HG02870 (cell line): ENCODE data around the gene RNF31.

ENCODE experiments used
- ATAC-seq: cut with Tn5 transposase; IDR thresholded peaks from one replicate; pipeline ENCODE4 v1.9.1; 2021; ENCODE audit warnings: mild to moderate bottlenecking, moderate library complexity; ENCODE audit not compliant: unreplicated experiment

Gene RNF31

GRCh38 chr14:24181371-24182077, 34.2 kb downstream of the RNF31 start:
- no peak for ATAC-seq

- ATAC-seq = no peak
Measured at GRCh38 chr14:24182110-24182882, 35.0 kb downstream of the RNF31 start.

DNA sequence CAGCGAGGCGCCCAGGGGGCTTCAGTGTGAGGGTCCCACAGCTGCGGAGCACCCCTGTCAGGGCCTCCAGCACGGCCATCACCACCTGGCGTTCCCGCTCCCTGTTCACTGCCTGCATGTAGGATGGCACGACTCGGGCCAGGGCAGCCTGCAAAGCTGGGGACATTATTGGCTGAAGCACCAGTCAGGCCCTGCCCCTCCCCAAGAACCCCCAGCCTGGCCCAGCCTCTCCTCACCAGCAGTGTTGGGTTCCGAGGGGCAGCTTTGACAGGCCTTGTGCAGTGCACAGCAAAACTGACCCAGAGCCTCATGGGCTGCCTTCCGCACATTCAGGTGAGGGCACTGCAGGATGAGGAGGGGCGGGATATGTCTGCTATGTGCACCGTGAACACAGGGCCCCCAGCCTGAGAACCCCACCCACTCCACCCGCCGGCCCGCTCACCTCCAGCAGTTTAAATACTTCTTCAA, 35.8 kb downstream of the RNF31 start:
- ATAC-seq = no peak

DNA sequence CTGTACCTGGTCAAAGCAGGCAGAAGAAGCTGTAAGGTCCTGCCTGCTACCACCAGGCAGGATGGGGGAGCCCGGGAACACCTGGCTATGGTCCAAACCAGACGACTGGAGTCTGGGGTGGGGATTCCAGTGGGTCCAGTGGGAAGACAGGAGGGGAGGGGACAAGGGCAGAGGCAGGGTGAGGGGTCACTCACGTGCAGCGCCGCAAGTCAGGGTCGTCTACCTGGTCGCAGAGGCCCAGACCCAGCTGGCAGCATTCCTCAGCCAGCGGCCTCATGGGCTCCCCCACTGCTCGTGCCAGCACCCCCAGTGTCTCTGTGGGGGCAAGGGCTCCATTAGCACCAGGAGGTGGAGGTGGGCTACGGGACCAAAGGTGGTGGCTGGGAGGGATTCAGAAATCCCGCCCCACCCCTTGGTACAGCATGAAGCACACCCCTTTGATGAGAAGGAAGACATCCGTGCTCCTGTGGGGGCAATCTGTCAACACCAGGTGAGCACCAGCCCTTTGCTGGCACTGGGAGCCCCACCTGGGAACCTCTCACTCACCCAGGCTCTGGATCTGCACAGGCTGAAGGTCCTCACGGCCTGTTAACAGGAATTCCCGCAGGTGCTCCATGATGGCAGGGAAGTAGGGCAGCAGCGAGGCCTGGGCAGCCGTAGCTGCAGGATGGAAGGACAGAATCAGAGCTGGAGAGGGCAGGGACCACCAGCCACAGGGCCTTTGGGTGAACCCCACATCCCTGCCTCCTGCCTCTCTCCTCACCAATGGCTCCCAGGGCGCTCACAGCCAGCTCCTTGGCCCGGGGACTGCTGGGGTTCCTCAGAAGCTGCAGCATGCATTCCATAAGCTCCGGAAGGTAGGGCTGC, 37.0 kb downstream of the RNF31 start:
- no peak for ATAC-seq

- ATAC-seq = no peak
Measured at GRCh38 chr14:24185026-24185425, 37.7 kb downstream of the RNF31 start.

GRCh38 chr14:24185741-24186140, 38.4 kb downstream of the RNF31 start:
- ATAC-seq = no peak

GRCh38 chr14:24186831-24187538, 39.7 kb downstream of the RNF31 start:
- no peak for ATAC-seq

GRCh38 chr14:24187539-24187915, 40.2 kb downstream of the RNF31 start:
- no peak for ATAC-seq

DNA sequence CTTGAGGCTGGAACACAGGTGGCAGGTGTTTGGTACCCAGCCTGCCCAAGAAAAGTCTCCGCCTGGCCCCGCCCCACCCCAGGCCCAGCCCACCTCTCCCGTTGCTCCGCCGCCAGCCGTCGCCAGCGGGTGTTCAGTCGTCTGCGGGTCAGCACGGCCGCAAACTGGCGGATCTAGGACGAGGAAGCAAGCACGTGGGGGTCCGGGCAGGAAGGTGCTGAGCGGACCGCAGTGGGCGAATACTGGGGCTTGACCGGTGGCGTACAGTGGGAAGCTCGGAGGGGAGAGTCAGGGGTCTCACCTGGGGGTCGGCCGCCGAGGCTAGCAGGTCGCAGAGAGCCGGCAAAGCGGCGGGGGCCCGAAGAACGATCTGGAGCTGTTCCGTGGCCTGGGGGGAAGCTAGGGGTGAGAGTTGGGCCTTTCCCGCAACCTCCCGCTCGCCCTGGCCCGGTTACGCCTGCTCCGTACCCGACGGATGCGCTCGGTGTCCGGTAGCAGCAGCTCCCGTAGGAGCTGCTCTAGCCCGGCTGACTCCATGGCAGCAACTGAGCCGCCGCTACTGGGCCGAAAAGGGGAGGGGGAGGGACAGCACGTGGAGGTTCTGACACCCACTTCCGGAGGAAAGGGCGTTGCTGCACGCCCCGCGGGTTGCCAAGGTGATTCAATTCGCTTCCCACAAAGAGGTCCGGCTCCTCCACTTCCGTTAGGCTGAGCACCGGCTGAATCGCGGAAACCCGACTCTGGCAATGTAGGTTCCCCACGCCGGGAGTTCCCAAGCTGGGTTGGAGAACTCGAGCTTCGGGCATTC, 41.2 kb downstream of the RNF31 start, which contains the start of gene IPO4:
TSS of gene IPO4 (minus strand) at position 566 of the 808 bp plus-strand sequence. CDS start at position 537, 29 bp downstream.
- peak; percentile 93 for ATAC-seq

GRCh38 chr14:24189059-24189375, 41.7 kb downstream of the RNF31 start:
- no peak for ATAC-seq

- ATAC-seq = no peak
Measured at GRCh38 chr14:24189460-24189859, 42.2 kb downstream of the RNF31 start.

DNA sequence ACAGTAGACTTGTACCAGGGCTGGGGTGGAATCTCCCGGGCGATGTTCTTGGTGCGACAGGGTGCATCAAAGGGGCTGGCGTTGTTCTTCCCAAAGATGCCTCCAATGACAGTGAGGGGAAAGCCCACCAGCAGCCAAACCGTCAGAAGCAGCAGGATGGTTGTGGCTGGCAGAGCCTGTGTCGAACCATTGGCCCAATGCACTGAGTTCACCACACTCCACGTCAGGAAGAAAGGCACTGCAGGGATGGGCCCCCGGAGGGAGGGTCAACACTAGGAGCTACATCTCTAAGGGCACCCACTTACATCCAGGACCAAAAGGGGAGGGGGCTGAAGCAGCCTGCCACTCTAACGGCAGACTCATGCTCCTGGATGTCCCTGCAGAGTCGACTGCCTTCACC, 43.1 kb downstream of the RNF31 start:
- no peak for ATAC-seq

DNA sequence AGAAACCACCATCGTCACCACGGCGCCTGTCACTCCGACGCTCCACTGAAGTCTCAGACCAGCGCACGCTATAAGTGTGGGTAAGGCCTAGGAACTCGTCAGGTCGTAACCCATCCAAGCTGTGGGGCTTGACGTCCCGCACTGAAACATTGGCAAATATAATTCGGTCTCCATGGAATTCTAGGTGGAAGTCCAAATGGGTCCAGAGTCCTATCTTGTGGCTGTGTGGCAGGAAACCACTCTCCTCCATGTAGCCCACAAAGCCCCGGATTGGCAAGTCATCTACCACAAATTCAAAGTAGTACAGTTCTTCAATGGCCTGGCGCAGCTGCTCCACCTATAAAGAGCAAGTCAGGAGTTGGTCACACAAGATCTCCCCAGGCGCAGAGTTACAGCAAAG, 45.6 kb downstream of the RNF31 start:
- no peak for ATAC-seq

- ATAC-seq = no peak
Measured at GRCh38 chr14:24194186-24194872, 47.0 kb downstream of the RNF31 start.

DNA sequence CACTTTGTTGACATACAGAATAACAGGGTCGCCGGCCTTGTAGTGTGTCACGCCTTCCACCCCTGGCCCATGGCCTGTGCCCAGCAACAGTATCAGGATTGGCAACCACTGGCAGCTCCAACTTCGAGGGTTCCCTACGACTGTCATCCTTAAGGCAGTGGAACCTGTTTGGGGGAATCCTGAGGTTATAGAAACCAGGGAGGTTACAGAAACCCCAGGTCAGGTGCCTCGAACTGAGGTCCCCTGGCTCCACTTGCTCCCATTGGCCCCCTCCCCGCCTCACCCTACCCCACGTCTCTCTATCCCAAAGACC, 47.5 kb downstream of the RNF31 start:
- no peak for ATAC-seq

GRCh38 chr14:24195186-24196070, 48.1 kb downstream of the RNF31 start, which contains the start of gene TM9SF1:
Gene TM9SF1, minus strand, starts transcription at chr14:24195441. Its CDS starts 422 bp downstream, at chr14:24195019.
- ATAC-seq = peak; percentile 79

DNA sequence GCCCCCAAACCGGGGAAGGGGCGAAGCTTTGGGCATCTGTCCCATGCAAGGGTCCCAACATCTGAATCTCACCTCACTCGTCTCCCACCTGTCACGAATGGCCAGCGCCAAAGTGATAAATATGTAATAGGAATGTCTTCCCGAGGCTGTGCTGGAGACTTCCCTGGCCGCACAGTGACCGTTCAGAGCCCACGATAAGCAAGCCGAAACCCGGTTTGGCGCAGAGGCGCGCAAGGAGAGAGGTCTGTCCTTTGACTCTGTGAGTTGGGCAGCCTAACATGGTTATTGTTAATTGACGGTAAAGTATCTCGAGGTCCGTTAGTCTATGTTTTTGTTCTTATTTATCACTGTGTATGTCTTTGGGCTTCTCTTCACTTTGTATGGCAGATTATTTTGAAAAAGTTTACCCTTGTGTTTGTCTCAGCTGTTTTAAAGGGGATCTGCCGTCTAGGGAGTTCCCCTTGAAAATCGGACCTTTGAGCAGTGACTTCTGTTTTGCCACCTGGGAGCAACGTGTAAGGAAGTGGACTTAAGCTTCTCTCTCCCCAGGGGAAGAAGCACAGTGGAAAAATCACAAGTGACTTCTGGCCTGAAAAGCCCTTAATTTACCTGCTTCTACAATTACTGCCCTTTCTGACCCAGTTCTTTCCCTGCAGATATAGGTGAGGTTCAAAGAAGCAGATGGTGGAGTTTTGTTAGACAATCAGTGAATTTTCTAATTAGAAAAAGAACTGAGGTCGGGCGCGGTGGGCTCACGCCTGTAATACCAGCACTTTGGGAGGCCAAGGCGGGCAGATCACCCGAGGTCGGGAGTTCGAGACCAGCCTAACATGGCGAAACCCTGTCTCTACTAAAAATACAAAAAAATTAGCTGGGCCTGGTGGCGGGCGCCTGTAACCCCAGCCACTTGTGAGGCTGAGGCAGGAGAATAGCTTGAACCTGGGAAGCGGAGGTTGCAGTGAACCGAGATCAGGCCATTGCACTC, 49.1 kb downstream of the RNF31 start:
- ATAC-seq = peak; percentile 30
